ENCODE data around the gene SGSM1.

DNA sequence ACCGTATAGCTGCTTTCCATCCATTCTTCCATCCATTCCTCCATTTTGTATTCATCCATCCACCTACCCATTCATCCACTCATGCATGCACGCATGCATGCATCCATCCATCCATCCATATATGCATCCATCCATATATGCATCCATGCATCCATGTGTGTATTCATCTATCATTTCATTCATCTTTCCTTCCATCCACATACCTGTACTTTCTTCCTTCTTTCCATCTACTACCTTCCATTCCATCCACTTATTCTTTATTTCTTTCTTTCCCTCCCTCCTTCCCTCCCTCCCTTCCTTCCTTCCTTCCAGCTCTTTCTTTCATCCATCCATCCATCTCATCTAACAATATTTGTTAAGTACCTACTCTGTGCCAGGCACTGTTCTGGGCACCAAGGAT, 166.4 kb downstream of the SGSM1 start:
- TF ChIP-seq EP300 (IDR thresholded peaks at IDR 0.05) (no peak), POLR2AphosphoS5 (IDR thresholded peaks at IDR 0.05) (no peak)
- TF ChIP-seq, protein P1, sequence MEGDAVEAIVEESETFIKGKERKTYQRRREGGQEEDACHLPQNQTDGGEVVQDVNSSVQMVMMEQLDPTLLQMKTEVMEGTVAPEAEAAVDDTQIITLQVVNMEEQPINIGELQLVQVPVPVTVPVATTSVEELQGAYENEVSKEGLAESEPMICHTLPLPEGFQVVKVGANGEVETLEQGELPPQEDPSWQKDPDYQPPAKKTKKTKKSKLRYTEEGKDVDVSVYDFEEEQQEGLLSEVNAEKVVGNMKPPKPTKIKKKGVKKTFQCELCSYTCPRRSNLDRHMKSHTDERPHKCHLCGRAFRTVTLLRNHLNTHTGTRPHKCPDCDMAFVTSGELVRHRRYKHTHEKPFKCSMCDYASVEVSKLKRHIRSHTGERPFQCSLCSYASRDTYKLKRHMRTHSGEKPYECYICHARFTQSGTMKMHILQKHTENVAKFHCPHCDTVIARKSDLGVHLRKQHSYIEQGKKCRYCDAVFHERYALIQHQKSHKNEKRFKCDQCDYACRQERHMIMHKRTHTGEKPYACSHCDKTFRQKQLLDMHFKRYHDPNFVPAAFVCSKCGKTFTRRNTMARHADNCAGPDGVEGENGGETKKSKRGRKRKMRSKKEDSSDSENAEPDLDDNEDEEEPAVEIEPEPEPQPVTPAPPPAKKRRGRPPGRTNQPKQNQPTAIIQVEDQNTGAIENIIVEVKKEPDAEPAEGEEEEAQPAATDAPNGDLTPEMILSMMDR (IDR thresholded peaks at IDR 0.05): no peak

All from suprapubic skin (tissue), 4 donors.